K562 (cell line): ENCODE results near the gene SEC23IP. TPM values are rescaled to one million over a fixed set of nuclear protein-coding genes. Genes with fewer than 3 reads are reported as not detected.

Experiments
- AFF1 ChIP-seq, 2 experiments: fragments of 450-650 bp; IDR thresholded peaks; 2 replicates each; pipeline ENCODE4 v1.6.1; 2018; ENCODE audit warnings: mild to moderate bottlenecking in 2 of 2, low read depth in 1 of 2; ENCODE audit not compliant: partially characterized antibody in 2 of 2
- BRF2 ChIP-seq: IDR thresholded peaks from 3 replicates; pipeline ENCODE4 v1.6.1; 2011; ENCODE audit warnings: borderline replicate concordance, mild to moderate bottlenecking; ENCODE audit not compliant: insufficient read length, insufficient read depth
- CBFA2T3 ChIP-seq: fragments of 450-650 bp; IDR thresholded peaks from 2 replicates; pipeline ENCODE4 v1.6.1; 2017
- JUNB ChIP-seq: fragments of 450-650 bp; formaldehyde crosslinking; conservative IDR thresholded peaks from 2 replicates; pipeline ENCODE4 v1.4.0; 2020; ENCODE audit warnings: mild to moderate bottlenecking
- NCOA4 ChIP-seq: fragments of 450-650 bp; IDR thresholded peaks from 2 replicates; pipeline ENCODE4 v1.6.1; 2018; ENCODE audit warnings: mild to moderate bottlenecking; ENCODE audit not compliant: partially characterized antibody
- POLR2B ChIP-seq: fragments of 450-650 bp; IDR thresholded peaks from 2 replicates; pipeline ENCODE4 v1.6.1; 2018; ENCODE audit warnings: low read depth; ENCODE audit not compliant: partially characterized antibody
- SAFB2 ChIP-seq: fragments of 200-400 bp; formaldehyde crosslinking; IDR thresholded peaks from 2 replicates; pipeline ENCODE4 v1.6.1; 2018; ENCODE audit warnings: borderline replicate concordance, low read length, low read depth, moderate library complexity; ENCODE audit not compliant: severe bottlenecking
- SLC30A9 ChIP-seq: fragments of 250-450 bp; sonication (Bioruptor Pico); IDR thresholded peaks from 2 replicates; pipeline ENCODE4 v1.8.0; 2022; ENCODE audit warnings: mild to moderate bottlenecking, moderate library complexity
- SMARCE1 ChIP-seq: fragments of 450-650 bp; IDR thresholded peaks from 2 replicates; pipeline ENCODE4 v1.7.1; 2016; ENCODE audit warnings: mild to moderate bottlenecking
- SREBF1 ChIP-seq: fragments of 150-350 bp; IDR thresholded peaks from 2 replicates; pipeline ENCODE4 v1.6.1; 2014; ENCODE audit warnings: antibody characterized with exemption, low read depth, low read length, borderline replicate concordance
- SREBF2 ChIP-seq: sonication (generic); formaldehyde crosslinking; IDR thresholded peaks from 2 replicates; pipeline ENCODE4 v1.4.0; 2020; ENCODE audit warnings: mild to moderate bottlenecking, missing genetic modification reagents
- STAT5B ChIP-seq: fragments of 250-450 bp; sonication (Bioruptor Pico); IDR thresholded peaks from 2 replicates; pipeline ENCODE4 v1.8.0; 2021; ENCODE audit warnings: mild to moderate bottlenecking, inconsistent platforms
- ZC3H4 ChIP-seq: sonication (generic); formaldehyde crosslinking; IDR thresholded peaks from 2 replicates; pipeline ENCODE4 v1.9.0; 2021; ENCODE audit warnings: missing genetic modification reagents, borderline replicate concordance
- ZNF395 ChIP-seq: fragments of 200-800 bp; sonication (Bioruptor generic); IDR thresholded peaks from 2 replicates; pipeline ENCODE4 v1.6.1; 2017; ENCODE audit warnings: missing genetic modification characterization, missing compliant biosample characterization
- ZNF57 ChIP-seq: fragments of 450-650 bp; formaldehyde crosslinking; IDR thresholded peaks from 2 replicates; pipeline ENCODE4 v1.4.0; 2020; ENCODE audit warnings: mild to moderate bottlenecking, moderate library complexity
- ZNF780A ChIP-seq: fragments of 250-450 bp; sonication (Bioruptor Pico); IDR thresholded peaks from 2 replicates; pipeline ENCODE4 v1.5.0; 2021; ENCODE audit warnings: mild to moderate bottlenecking
- polyA plus RNA-seq, 8 experiments: library from polyadenylated mRNA; depleted of rRNA in 4 of 8; stranded (reverse) in 5 of 8; unstranded in 3 of 8; fragments of >200 nt; fragmentation: Nextera tagmentation in 2 of 8; fragmentation: Illumina TruSeq in 1 of 8; extraction: Ambion mirVana in 2 of 8; extraction: Trizol in 1 of 8; gene quantifications; 2 replicates each; pipeline versions ENCODE4 v1.2.1 to v1.2.3, GENCODE V29; 2011 to 2014; ENCODE audit warnings: inconsistent platforms in 1 of 8, missing spikeins in 1 of 8
- total RNA-seq, 7 experiments: library from RNA; depleted of rRNA in 6 of 7; stranded (reverse); fragments of >200 nt in 6 of 7; fragmentation: Illumina TruSeq in 2 of 7; extraction: Trizol in 2 of 7; gene quantifications; 2 replicates each; pipeline versions ENCODE4 v1.2.1 to v1.2.3, GENCODE V29; 2011 to 2021; ENCODE audit warnings: low replicate concordance in 1 of 7
- TF ChIP-seq, protein P1 (sequence below): fragments of 450-650 bp; IDR thresholded peaks from 2 replicates; pipeline ENCODE4 v1.6.1; 2018; ENCODE audit not compliant: partially characterized antibody

Gene SEC23IP
- total and polyA plus RNA-seq, 9 of the 15 experiments (the other 6 are each of a cell fraction or from before 2014, with no cell fraction given): 15.8 to 38.4 (median 22.5) TPM

- TF ChIP-seq ZNF395 (CRISPR knock-in tag) (no peak), BRF2 (no peak), SREBF2 (CRISPR knock-in tag) (no peak), NCOA4 (no peak), SMARCE1 (no peak), ZNF57 (CRISPR knock-in tag) (no peak), SAFB2 (no peak), POLR2B (no peak), STAT5B (CRISPR knock-in tag) (no peak), ZC3H4 (CRISPR knock-in tag) (no peak), JUNB (CRISPR knock-in tag) (no peak), CBFA2T3 (peak; percentile 22; the same call in 1 of the 2 replicates), SLC30A9 (CRISPR knock-in tag) (no peak), SREBF1 (no peak), AFF1 (IDR thresholded peaks at IDR 0.05; ENCODE audit: low read depth in 1 of 2, partially characterized antibody in 2 of 2) (no peak), ZNF780A (CRISPR knock-in tag) (no peak)
- TF ChIP-seq, protein P1, sequence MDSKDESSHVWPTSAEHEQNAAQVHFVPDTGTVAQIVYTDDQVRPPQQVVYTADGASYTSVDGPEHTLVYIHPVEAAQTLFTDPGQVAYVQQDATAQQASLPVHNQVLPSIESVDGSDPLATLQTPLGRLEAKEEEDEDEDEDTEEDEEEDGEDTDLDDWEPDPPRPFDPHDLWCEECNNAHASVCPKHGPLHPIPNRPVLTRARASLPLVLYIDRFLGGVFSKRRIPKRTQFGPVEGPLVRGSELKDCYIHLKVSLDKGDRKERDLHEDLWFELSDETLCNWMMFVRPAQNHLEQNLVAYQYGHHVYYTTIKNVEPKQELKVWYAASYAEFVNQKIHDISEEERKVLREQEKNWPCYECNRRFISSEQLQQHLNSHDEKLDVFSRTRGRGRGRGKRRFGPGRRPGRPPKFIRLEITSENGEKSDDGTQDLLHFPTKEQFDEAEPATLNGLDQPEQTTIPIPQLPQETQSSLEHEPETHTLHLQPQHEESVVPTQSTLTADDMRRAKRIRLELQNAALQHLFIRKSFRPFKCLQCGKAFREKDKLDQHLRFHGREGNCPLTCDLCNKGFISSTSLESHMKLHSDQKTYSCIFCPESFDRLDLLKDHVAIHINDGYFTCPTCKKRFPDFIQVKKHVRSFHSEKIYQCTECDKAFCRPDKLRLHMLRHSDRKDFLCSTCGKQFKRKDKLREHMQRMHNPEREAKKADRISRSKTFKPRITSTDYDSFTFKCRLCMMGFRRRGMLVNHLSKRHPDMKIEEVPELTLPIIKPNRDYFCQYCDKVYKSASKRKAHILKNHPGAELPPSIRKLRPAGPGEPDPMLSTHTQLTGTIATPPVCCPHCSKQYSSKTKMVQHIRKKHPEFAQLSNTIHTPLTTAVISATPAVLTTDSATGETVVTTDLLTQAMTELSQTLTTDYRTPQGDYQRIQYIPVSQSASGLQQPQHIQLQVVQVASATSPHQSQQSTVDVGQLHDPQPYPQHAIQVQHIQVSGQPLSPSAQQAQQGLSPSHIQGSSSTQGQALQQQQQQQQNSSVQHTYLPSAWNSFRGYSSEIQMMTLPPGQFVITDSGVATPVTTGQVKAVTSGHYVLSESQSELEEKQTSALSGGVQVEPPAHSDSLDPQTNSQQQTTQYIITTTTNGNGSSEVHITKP: no peak
Observed at GRCh38 chr10:119896061-119896655, 3.6 kb downstream of the SEC23IP start (continued).
